Measurements from ENCODE around the gene TP53I3.

GRCh38 chr2:24104906-24105305, 20.3 kb upstream of the TP53I3 start:
- TF ChIP-seq, protein P1, sequence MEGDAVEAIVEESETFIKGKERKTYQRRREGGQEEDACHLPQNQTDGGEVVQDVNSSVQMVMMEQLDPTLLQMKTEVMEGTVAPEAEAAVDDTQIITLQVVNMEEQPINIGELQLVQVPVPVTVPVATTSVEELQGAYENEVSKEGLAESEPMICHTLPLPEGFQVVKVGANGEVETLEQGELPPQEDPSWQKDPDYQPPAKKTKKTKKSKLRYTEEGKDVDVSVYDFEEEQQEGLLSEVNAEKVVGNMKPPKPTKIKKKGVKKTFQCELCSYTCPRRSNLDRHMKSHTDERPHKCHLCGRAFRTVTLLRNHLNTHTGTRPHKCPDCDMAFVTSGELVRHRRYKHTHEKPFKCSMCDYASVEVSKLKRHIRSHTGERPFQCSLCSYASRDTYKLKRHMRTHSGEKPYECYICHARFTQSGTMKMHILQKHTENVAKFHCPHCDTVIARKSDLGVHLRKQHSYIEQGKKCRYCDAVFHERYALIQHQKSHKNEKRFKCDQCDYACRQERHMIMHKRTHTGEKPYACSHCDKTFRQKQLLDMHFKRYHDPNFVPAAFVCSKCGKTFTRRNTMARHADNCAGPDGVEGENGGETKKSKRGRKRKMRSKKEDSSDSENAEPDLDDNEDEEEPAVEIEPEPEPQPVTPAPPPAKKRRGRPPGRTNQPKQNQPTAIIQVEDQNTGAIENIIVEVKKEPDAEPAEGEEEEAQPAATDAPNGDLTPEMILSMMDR (conservative IDR thresholded peaks at IDR 0.05; ENCODE audit: low read length) = no peak
- TF ChIP-seq EZH2phosphoT487 (IDR thresholded peaks at IDR 0.05; ENCODE audit: borderline replicate concordance, low read depth, low read length) = no peak
